NCI-H526 treated with DMSO at 0.1 percent for 48 hours (cell line): ENCODE measurements around the gene ALDH1A3.

Source experiments
- DNase-seq: peaks from one replicate; lab custom pipeline; 2025; lab: John Stamatoyannopoulos, UW

The ALDH1A3 gene

GRCh38 chr15:100881573-100882336, 2.1 kb downstream of the ALDH1A3 start:
- no peak for DNase-seq

GRCh38 chr15:100885116-100885515, 5.5 kb downstream of the ALDH1A3 start:
- DNase-seq: no peak

- no peak for DNase-seq
These were observed 6.2 kb downstream of the ALDH1A3 start for GRCh38 chr15:100885811-100886210.

GRCh38 chr15:100887211-100887913, 7.7 kb downstream of the ALDH1A3 start:
- DNase-seq: no peak

GRCh38 chr15:100889385-100890050, 9.9 kb downstream of the ALDH1A3 start:
- DNase-seq: no peak

- no peak for DNase-seq
These were observed 10.6 kb downstream of the ALDH1A3 start for GRCh38 chr15:100890051-100890720.

DNA sequence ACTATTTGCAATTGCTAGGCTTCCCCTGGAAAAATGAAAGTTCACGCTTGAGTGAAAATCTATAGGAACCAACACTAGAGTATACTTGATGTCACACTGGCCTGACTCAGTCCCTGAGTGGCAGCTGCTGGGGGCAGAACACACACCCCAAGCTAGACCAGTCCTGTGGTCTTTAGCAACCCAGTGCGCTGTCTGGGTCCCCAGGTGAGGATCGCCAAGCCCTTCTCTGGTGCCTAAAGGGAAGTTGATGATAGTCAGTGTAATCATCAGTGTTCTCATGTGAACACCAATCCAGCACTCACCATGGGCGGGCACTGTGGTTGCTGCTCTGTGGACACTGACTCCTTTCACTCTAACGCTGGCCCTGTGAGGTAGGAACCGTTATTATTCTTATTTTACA, 11.2 kb downstream of the ALDH1A3 start:
- no peak for DNase-seq

DNA sequence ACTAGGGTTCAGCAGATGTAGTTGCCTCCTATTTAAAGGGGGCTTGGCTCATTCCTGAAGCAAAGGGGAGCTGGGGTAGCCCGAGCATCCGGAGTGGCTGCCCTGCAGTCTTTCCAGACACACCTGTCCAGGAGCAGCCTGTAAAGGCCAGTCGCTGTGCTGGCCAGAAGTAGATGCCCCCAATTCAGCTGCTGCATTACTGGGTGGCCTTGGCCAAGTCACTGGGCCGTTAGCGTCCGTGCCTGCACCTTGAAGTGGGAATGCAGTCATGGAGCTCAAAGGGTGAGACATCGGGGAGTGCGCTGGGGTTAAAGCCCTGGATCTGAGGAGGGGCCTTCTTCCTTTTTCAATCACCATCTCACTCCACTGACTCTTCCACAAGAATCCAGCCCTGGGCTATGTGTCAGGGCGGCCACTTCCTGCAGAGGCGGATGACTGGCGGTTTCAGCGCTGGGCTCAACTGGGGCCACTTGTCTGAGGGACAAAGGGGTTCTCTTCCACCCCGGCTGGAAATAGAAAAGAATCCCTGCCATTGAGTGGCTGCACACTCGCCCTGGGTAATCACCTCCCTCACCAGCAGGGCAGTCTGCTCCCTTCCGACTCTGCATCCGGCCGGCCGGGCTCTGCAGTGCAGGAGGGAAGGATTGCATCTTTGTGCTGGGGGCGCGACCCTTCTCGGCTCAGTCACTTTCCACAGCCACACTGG, 11.8 kb downstream of the ALDH1A3 start:
- DNase-seq: no peak

DNA sequence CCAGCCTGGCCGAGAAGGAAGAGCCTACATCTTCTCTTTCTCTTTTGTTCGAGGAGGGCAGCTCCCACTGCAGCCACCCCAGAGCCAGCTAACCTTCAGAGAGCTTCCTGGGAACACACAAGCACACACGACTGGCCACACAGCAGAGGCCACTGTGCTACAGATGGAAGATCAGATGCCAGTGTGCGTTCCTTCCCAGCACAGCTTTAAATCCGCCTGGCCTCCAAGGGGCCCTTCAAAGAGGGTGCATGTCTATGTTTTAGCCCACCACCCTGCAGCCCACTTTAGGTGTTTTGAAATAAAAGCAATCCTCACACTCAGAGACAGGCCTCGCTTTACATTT, 12.4 kb downstream of the ALDH1A3 start:
- DNase-seq: no peak

GRCh38 chr15:100893261-100893963, 13.8 kb downstream of the ALDH1A3 start:
- DNase-seq: no peak

GRCh38 chr15:100893964-100894295, 14.3 kb downstream of the ALDH1A3 start:
- no peak for DNase-seq

GRCh38 chr15:100895721-100896120, 16.1 kb downstream of the ALDH1A3 start:
- no peak for DNase-seq

- no peak for DNase-seq
These were observed 17.9 kb downstream of the ALDH1A3 start for GRCh38 chr15:100897221-100898151.

DNA sequence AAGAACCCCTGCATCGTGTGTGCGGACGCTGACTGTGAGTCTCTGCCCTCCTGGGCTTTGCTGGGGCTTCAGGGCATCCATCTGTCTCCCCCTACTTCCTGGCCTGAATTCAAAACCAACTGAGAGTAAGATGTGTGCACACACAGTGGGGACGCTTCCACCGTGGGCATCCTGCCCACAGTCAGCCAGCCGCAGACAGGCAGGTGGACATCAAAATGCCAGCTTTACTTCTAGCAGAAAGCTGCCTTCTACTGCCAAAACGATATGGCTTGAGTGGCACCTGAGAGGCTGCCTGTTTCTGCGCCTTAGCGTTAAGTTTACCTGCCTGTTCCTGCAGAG, 18.5 kb downstream of the ALDH1A3 start:
- DNase-seq: no peak

- DNase-seq: no peak
These were observed 19.2 kb downstream of the ALDH1A3 start for GRCh38 chr15:100898661-100899462.

DNA sequence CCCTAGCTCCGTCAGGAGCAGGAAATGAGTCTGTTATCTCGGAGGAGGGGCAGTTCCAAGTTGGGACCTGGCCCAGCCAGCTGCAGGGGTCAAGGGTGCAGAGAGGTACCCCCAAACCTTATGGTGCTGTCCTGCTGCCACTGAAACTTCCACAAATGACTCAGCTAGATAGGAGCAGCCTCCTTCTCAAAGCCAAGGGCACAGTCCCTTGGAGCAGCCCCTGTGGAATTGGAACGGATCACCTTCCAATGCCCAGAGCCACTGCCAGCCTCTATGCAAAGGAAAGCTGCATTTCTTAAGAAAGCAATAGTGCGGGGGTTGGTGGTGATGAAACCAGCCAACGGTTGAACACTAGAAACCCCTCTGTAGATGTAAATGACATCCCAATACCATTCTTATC, 20.0 kb downstream of the ALDH1A3 start:
- no peak for DNase-seq

- no peak for DNase-seq
These were observed 20.6 kb downstream of the ALDH1A3 start for GRCh38 chr15:100900136-100900794.

- no peak for DNase-seq
These were observed 21.2 kb downstream of the ALDH1A3 start for GRCh38 chr15:100900795-100901169.

DNA sequence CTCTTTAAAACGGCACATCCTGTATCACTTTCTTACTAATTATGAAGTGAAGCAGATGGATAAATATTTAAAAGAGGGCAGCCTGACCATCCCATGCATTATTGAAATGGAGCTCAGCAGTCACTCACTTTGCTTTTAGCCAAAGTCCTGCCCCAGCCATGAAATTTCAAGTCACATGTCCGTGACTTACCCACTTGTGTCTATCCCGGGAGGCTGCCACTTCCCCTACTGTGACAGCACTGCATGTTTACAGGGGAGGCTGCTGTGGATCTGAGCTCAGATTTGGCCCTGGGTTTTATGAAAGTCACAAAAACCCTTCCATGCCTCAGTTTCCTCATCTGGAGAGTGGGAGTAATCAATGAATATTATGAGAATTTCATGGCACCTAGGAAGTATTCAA, 21.7 kb downstream of the ALDH1A3 start:
- no peak for DNase-seq
